PC-9 (cell line): Measurements from ENCODE around the gene OR4F6. TPM values are rescaled to one million over a fixed set of nuclear protein-coding genes. Genes with fewer than 3 reads are reported as not detected.

Experiments used
- BruUV-seq: library from RNA; stranded (reverse); fragments of 400-500 nt; replicated peaks from 2 replicates; lab custom pipeline; 2021; lab: Mats Ljungman, UMichigan
- CTCF ChIA-PET: fragments of 300-600 bp; sonication (Branson Sonifier 250); formaldehyde crosslinking; loops from one replicate; lab custom pipeline; 2022; ENCODE audit warnings: antibody characterized with exemption; lab: Charles Lee
- POLR2A ChIA-PET: fragments of 300-600 bp; sonication (Branson Sonifier 250); formaldehyde crosslinking; loops from one replicate; lab custom pipeline; 2022; ENCODE audit warnings: antibody characterized with exemption; ENCODE audit not compliant: unreplicated experiment; lab: Charles Lee
- DNase-seq, 2 experiments: peaks; one replicate each; pipeline versions ENCODE4 v3.0.0 to v3.0.0-alpha.2; 2015 to 2022; ENCODE audit warnings: mixed read lengths in 1 of 2
- H2AFZ ChIP-seq: fragments of 200-600 bp; sonication (generic); 2 replicates; pipeline ENCODE4 v1.8.1; 2017; ENCODE audit warnings: antibody characterized with exemption
- H3F3A ChIP-seq: fragments of 200-600 bp; sonication (generic); 2 replicates; pipeline ENCODE4 v1.8.1; 2017; ENCODE audit warnings: antibody characterized with exemption, mild to moderate bottlenecking, low read depth; ENCODE audit not compliant: insufficient read depth
- H3K27ac ChIP-seq: fragments of 200-600 bp; sonication (generic); 2 replicates; pipeline ENCODE4 v1.6.1; 2016; ENCODE audit warnings: mixed run types
- H3K27me3 ChIP-seq: fragments of 200-600 bp; sonication (generic); 2 replicates; pipeline ENCODE4 v1.6.1; 2016; ENCODE audit warnings: low read depth, mixed run types; ENCODE audit not compliant: insufficient read depth
- H3K36me3 ChIP-seq: fragments of 200-600 bp; sonication (generic); 2 replicates; pipeline ENCODE4 v1.6.1; 2016; ENCODE audit warnings: low read depth, mixed run types
- H3K4me1 ChIP-seq: fragments of 200-600 bp; sonication (generic); replicated peaks from 2 replicates; pipeline ENCODE4 v1.6.1; 2016; ENCODE audit warnings: mixed run types; ENCODE audit not compliant: insufficient read depth
- H3K4me2 ChIP-seq: fragments of 200-600 bp; sonication (generic); 2 replicates; pipeline ENCODE4 v1.6.1; 2017; ENCODE audit warnings: mixed run types
- H3K4me3 ChIP-seq: fragments of 200-600 bp; sonication (generic); 2 replicates; pipeline ENCODE4 v1.6.1; 2016; ENCODE audit warnings: mixed run types
- H3K79me2 ChIP-seq: fragments of 200-600 bp; sonication (generic); 2 replicates; pipeline ENCODE4 v1.6.1; 2017; ENCODE audit warnings: low read depth, mixed run types
- H3K9me2 ChIP-seq: fragments of 200-600 bp; sonication (generic); 2 replicates; pipeline ENCODE4 v1.8.1; 2017; ENCODE audit warnings: mild to moderate bottlenecking; ENCODE audit not compliant: insufficient read depth
- H3K9me3 ChIP-seq: fragments of 200-600 bp; sonication (generic); 2 replicates; pipeline ENCODE4 v1.8.1; 2016; ENCODE audit warnings: low read depth; ENCODE audit not compliant: insufficient read depth
- H4K20me1 ChIP-seq: fragments of 200-600 bp; sonication (generic); 2 replicates; pipeline ENCODE4 v1.8.1; 2017; ENCODE audit not compliant: insufficient read depth
- EZH2 ChIP-seq: fragments of 200-600 bp; sonication (generic); IDR thresholded peaks from 2 replicates; pipeline ENCODE4 v1.8.0; 2017; ENCODE audit warnings: antibody characterized with exemption, low read depth
- intact Hi-C: fragments of 100-400 bp; cut with micrococcal nuclease; formaldehyde crosslinking; loops from one replicate; pipeline ENCODE4 v1.10.0; 2022; ENCODE audit not compliant: unreplicated experiment
- total RNA-seq: library from RNA; stranded (reverse); gene quantifications from 2 replicates; pipeline ENCODE4 v1.2.3, GENCODE V29; 2021
- TF ChIP-seq, protein P1 (sequence below): fragments of 200-600 bp; sonication (generic); conservative IDR thresholded peaks from 2 replicates; pipeline ENCODE4 v1.6.1; 2017; ENCODE audit warnings: mixed run types, antibody characterized with exemption, mild to moderate bottlenecking, moderate library complexity

OR4F6 gene
- total RNA-seq, 1 experiment from 2014 or later, result not detected

DNA sequence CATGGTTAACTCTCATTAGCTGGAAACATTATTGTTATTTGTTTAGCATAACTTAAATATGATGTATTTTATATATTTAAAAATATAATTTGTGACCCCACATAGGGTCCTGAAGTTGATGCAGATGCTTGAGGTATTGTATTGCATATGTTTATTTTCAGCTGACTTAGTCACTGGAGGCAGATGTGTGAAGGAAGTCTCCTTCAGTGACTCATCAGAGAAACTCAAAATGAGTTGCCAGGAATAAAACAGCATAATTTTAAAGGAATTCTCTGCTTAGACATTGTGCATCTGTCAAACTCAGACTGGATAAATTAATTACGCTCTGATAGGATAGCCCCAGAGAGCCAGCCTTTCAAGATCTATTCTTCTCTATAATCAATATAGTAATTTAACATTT lies 7.9 kb upstream of the OR4F6 start:
- H3K4me2 ChIP-seq, result no peak overlapping the region
- intact Hi-C loops, result no loop called here
- CTCF ChIA-PET, result no interaction called here

DNA sequence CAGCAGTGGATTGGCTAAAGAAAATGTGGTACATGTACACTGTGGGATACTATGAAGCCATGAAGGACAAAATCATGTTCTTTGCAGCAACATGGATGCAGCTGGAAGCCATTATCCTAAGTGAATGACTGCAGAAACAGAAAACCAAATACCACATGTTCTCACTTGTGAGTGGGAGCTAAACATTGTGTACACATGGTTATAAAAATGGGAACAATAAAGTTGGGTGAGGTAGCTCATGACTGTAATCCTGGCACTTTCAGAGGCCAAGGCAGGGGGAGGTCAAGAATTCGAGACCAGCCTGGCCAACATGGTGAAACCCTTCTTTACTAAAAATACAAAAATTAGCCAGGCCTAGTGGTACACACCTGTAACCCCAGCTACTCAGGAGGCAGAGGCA lies 3.6 kb upstream of the OR4F6 start:
- Histone ChIP-seq H3K4me3 (no peak overlapping the region), H3K9me3 (no peaks in the 10 kb centered on the region; the same call in 1 of the 2 replicates), H3K27ac (no peak overlapping the region), H3F3A (no peaks in the 10 kb centered on the region), H2AFZ (no peak overlapping the region), H3K9me2 (no peaks in the 10 kb centered on the region), H4K20me1 (no peaks in the 10 kb centered on the region), H3K27me3 (peaks cover 69% of the 10 kb centered on the region), H3K4me2 (no peak overlapping the region), H3K79me2 (no peaks in the 10 kb centered on the region), H3K36me3 (no peaks in the 10 kb centered on the region), H3K4me1 (no peaks in the 10 kb centered on the region)
- BruUV-seq, result no TSS peak
- ChIA-PET POLR2A (no interaction called here), CTCF (no interaction called here)
- TF ChIP-seq, protein P1, sequence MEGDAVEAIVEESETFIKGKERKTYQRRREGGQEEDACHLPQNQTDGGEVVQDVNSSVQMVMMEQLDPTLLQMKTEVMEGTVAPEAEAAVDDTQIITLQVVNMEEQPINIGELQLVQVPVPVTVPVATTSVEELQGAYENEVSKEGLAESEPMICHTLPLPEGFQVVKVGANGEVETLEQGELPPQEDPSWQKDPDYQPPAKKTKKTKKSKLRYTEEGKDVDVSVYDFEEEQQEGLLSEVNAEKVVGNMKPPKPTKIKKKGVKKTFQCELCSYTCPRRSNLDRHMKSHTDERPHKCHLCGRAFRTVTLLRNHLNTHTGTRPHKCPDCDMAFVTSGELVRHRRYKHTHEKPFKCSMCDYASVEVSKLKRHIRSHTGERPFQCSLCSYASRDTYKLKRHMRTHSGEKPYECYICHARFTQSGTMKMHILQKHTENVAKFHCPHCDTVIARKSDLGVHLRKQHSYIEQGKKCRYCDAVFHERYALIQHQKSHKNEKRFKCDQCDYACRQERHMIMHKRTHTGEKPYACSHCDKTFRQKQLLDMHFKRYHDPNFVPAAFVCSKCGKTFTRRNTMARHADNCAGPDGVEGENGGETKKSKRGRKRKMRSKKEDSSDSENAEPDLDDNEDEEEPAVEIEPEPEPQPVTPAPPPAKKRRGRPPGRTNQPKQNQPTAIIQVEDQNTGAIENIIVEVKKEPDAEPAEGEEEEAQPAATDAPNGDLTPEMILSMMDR, result no peak
- TF ChIP-seq EZH2, result no peak
- no peak for DNase-seq
- intact Hi-C loops, result no loop called here

More for the DNA sequence above, 7.9 kb upstream of the OR4F6 start:
- peaks cover 51% of the 10 kb centered on the region for H3K27me3 ChIP-seq
- no peaks in the 10 kb centered on the region for H3K79me2 ChIP-seq
- POLR2A ChIA-PET, result no interaction called here
- H2AFZ ChIP-seq, result no peak overlapping the region
- no peaks in the 10 kb centered on the region for H3K9me2 ChIP-seq
- H3K4me1 ChIP-seq, result no peaks in the 10 kb centered on the region
- DNase-seq, result no peak
- H3K4me3 ChIP-seq, result no peak overlapping the region
- no peak overlapping the region for H3K27ac ChIP-seq
- no peaks in the 10 kb centered on the region for H3K36me3 ChIP-seq
- H4K20me1 ChIP-seq, result no peaks in the 10 kb centered on the region
- no peaks in the 10 kb centered on the region for H3F3A ChIP-seq
- no TSS peak for BruUV-seq
- H3K9me3 ChIP-seq, result no peaks in the 10 kb centered on the region
- TF ChIP-seq, protein P1, result no peak
- TF ChIP-seq EZH2, result no peak

DNA sequence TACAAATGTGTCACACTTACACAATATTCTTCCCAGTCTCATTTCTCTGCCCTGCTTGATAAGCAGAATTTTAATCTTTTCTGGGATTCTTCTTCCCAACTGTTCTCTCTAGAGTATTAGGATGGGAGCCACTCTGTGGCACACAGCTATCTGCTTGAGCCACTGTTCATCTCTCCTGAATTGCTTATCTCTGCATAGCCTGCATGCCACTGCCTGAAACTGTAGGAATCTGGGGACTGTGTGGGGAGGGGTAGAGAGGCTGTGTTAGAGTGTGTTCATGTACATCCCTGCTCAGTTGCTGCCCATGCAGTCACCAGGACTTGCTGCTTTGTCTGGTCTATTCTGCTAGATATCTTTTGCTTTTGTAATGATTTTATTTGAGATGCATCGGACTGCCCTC lies 2.3 kb upstream of the OR4F6 start:
- Histone ChIP-seq H3K4me2 (no peak overlapping the region), H3K9me2 (no peaks in the 10 kb centered on the region), H3F3A (no peaks in the 10 kb centered on the region), H3K27me3 (peaks cover 74% of the 10 kb centered on the region), H4K20me1 (no peaks in the 10 kb centered on the region), H2AFZ (no peak overlapping the region), H3K79me2 (no peaks in the 10 kb centered on the region), H3K4me1 (no peaks in the 10 kb centered on the region), H3K27ac (no peak overlapping the region), H3K36me3 (no peaks in the 10 kb centered on the region), H3K4me3 (no peak overlapping the region), H3K9me3 (no peaks in the 10 kb centered on the region; the same call in 1 of the 2 replicates)
- no peak for TF ChIP-seq EZH2
- TF ChIP-seq, protein P1, result no peak
- no TSS peak for BruUV-seq
- intact Hi-C loops, result no loop called here
- POLR2A ChIA-PET, result no interaction called here
- no peak for DNase-seq
- CTCF ChIA-PET, result no interaction called here
